C4-2B (cell line): ENCODE measurements around the gene SORBS2.

ENCODE experiments used
- H3K27ac ChIP-seq: fragments of 450-650 bp; 2 replicates; pipeline ENCODE4 v1.5.1; 2017
- CTCF ChIP-seq: fragments of 450-650 bp; conservative IDR thresholded peaks from 2 replicates; pipeline ENCODE4 v1.5.1; 2017; ENCODE audit warnings: mild to moderate bottlenecking
- ZFX ChIP-seq: fragments of 450-650 bp; IDR thresholded peaks from 2 replicates; pipeline ENCODE4 v1.6.1; 2017

Gene SORBS2

GRCh38 chr4:185834088-185834487, 22.1 kb upstream of the SORBS2 start:
- TF ChIP-seq CTCF (no peak), ZFX (no peak)

GRCh38 chr4:185833055-185833598, 21.1 kb upstream of the SORBS2 start:
- H3K27ac ChIP-seq = no peak overlapping the region
- TF ChIP-seq ZFX = no peak
- TF ChIP-seq CTCF = no peak

More at GRCh38 chr4:185834088-185834487, 22.1 kb upstream of the SORBS2 start:
- H3K27ac ChIP-seq = no peak overlapping the region

- H3K27ac ChIP-seq = no peak overlapping the region
- TF ChIP-seq ZFX (no peak), CTCF (no peak)
Measured at GRCh38 chr4:185831125-185831815, 19.3 kb upstream of the SORBS2 start.

- H3K27ac ChIP-seq = no peak overlapping the region
- no peak for TF ChIP-seq ZFX
- TF ChIP-seq CTCF = no peak
Measured at GRCh38 chr4:185830263-185830994, 18.4 kb upstream of the SORBS2 start.

- H3K27ac ChIP-seq = no peak overlapping the region
- TF ChIP-seq ZFX = no peak
- TF ChIP-seq CTCF = no peak
Measured at GRCh38 chr4:185826381-185826780, 14.4 kb upstream of the SORBS2 start.

GRCh38 chr4:185825737-185826136, 13.7 kb upstream of the SORBS2 start:
- TF ChIP-seq CTCF (no peak), ZFX (no peak)
- no peak overlapping the region for H3K27ac ChIP-seq

- no peak for TF ChIP-seq CTCF
- TF ChIP-seq ZFX = no peak
Measured at GRCh38 chr4:185822791-185823190, 10.8 kb upstream of the SORBS2 start.

More at GRCh38 chr4:185822791-185823190, 10.8 kb upstream of the SORBS2 start:
- no peak overlapping the region for H3K27ac ChIP-seq
